Measurements from ENCODE around the gene CDH4. TPM values are rescaled to one million over a fixed set of nuclear protein-coding genes. Genes with fewer than 3 reads are reported as not detected.

Gene CDH4
- total and polyA plus RNA-seq, 2 of the 13 experiments (the other 11 are each of a cell fraction or from before 2014, with no cell fraction given) = not detected

- TF ChIP-seq YY1 (IDR thresholded peaks at IDR 0.05; ENCODE audit: insufficient read depth, insufficient replicate concordance, low read depth, low read length) (no peak), ZBTB40 (IDR thresholded peaks at IDR 0.05) (0 out of 2 replicates have a peak, but pooled peaks have one; percentile 5), ZBTB40 (CRISPR knock-in tag; IDR thresholded peaks at IDR 0.05) (no peak), TRAFD1 (CRISPR knock-in tag; IDR thresholded peaks at IDR 0.05; ENCODE audit: borderline replicate concordance) (no peak), PTBP1 (IDR thresholded peaks at IDR 0.05; ENCODE audit: low read depth, low read length, poor library complexity, severe bottlenecking) (no peak), ZNF775 (CRISPR knock-in tag; IDR thresholded peaks at IDR 0.05; ENCODE audit: borderline replicate concordance) (no peak), SRSF1 (optimal IDR thresholded peaks at IDR 0.05; ENCODE audit: low read depth, low read length) (no peak), ZNF207 (IDR thresholded peaks at IDR 0.05; ENCODE audit: borderline replicate concordance) (0 out of 2 replicates have a peak, but pooled peaks have one; percentile 61), ZGPAT (CRISPR knock-in tag; IDR thresholded peaks at IDR 0.05) (no peak), RBFOX2 (IDR thresholded peaks at IDR 0.05; ENCODE audit: low read depth, low read length) (no peak), ZNF574 (CRISPR knock-in tag; IDR thresholded peaks at IDR 0.05) (no peak), PAF1 (CRISPR knock-in tag; IDR thresholded peaks at IDR 0.05) (no peak), CENPBD1 (CRISPR knock-in tag; IDR thresholded peaks at IDR 0.05; ENCODE audit: borderline replicate concordance, low read depth) (no peak)
Observed at GRCh38 chr20:61424011-61424627, 172.1 kb downstream of the CDH4 start (continued).

Data from HepG2 (cell line).